AG04450 (cell line): ENCODE data around the gene TMEM131L. TPM values are rescaled to one million over a fixed set of nuclear protein-coding genes. Genes with fewer than 3 reads are reported as not detected.

Source experiments
- CTCF ChIA-PET: fragments of 300-600, 350-600 bp; formaldehyde crosslinking; extraction: SDS; loops from one replicate; lab custom pipeline; 2022; ENCODE audit warnings: antibody characterized with exemption, inconsistent platforms; lab: Charles Lee
- POLR2A ChIA-PET: fragments of 350-600 bp; formaldehyde crosslinking; extraction: SDS; loops from one replicate; lab custom pipeline; 2021; ENCODE audit warnings: antibody characterized with exemption, inconsistent platforms; lab: Yijun Ruan, JAX
- DNase-seq: peaks from one replicate; pipeline ENCODE4 v3.0.0-alpha.2; 2011; ENCODE audit warnings: low read depth, low spot score
- H3K27ac ChIP-seq: one replicate; pipeline ENCODE4 v1.5.1; 2012; ENCODE audit warnings: low read depth, low read length, control low read depth
- H3K27me3 ChIP-seq: one replicate; pipeline ENCODE4 v1.6.0; 2012; ENCODE audit warnings: low read length; ENCODE audit not compliant: control insufficient read depth, insufficient read depth
- H3K4me3 ChIP-seq: 2 replicates; pipeline ENCODE4 v1.5.1; 2011; ENCODE audit warnings: mild to moderate bottlenecking, low read depth, low read length, control low read depth
- H3K9me3 ChIP-seq: 2 replicates; pipeline ENCODE4 v1.5.1; 2012; ENCODE audit warnings: low read length; ENCODE audit not compliant: control insufficient read depth, insufficient read depth
- polyA plus RNA-seq: library from polyadenylated mRNA; depleted of rRNA; stranded (reverse); fragments of >200 nt; gene quantifications from 2 replicates; pipeline ENCODE4 v1.2.3, GENCODE V29; 2011
- TF ChIP-seq, protein P1 (sequence below): IDR thresholded peaks from 2 replicates; pipeline ENCODE4 v1.5.1; 2011; ENCODE audit warnings: low read depth, low read length, control low read depth, inconsistent platforms

Gene TMEM131L
- polyA plus RNA-seq, 1 experiment = 15.5 TPM

GRCh38 chr4:153668647-153669046 lies 202.5 kb downstream of the TMEM131L start:
- H3K27ac ChIP-seq = no peak overlapping the region
- CTCF ChIA-PET = no interaction called here
- H3K27me3 ChIP-seq = no peaks in the 10 kb centered on the region
- TF ChIP-seq, protein P1, sequence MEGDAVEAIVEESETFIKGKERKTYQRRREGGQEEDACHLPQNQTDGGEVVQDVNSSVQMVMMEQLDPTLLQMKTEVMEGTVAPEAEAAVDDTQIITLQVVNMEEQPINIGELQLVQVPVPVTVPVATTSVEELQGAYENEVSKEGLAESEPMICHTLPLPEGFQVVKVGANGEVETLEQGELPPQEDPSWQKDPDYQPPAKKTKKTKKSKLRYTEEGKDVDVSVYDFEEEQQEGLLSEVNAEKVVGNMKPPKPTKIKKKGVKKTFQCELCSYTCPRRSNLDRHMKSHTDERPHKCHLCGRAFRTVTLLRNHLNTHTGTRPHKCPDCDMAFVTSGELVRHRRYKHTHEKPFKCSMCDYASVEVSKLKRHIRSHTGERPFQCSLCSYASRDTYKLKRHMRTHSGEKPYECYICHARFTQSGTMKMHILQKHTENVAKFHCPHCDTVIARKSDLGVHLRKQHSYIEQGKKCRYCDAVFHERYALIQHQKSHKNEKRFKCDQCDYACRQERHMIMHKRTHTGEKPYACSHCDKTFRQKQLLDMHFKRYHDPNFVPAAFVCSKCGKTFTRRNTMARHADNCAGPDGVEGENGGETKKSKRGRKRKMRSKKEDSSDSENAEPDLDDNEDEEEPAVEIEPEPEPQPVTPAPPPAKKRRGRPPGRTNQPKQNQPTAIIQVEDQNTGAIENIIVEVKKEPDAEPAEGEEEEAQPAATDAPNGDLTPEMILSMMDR = no peak
- H3K4me3 ChIP-seq = no peak overlapping the region
- POLR2A ChIA-PET = no interaction called here
- no peak for DNase-seq
- H3K9me3 ChIP-seq = no peaks in the 10 kb centered on the region

GRCh38 chr4:153669838-153670237 lies 203.7 kb downstream of the TMEM131L start:
- ChIA-PET CTCF (interaction anchor here (0.7 kb wide), 1 partner anchor 15 kb away, joined by 5 read pairs; no protein-coding TSS in a partner anchor), POLR2A (interaction anchor here (0.8 kb wide), 1 partner anchor 26 kb away, joined by 3 read pairs; no protein-coding TSS in a partner anchor)
- TF ChIP-seq, protein P1 = no peak
- Histone ChIP-seq H3K27me3 (no peaks in the 10 kb centered on the region), H3K9me3 (no peaks in the 10 kb centered on the region), H3K27ac (no peak overlapping the region), H3K4me3 (no peak overlapping the region)
- no peak for DNase-seq

GRCh38 chr4:153676486-153676885 lies 210.3 kb downstream of the TMEM131L start:
- H3K27ac ChIP-seq = no peak overlapping the region
- ChIA-PET CTCF (no interaction called here), POLR2A (no interaction called here)
- TF ChIP-seq, protein P1 = no peak
- peaks cover 2% of the 10 kb centered on the region for H3K27me3 ChIP-seq
- no peaks in the 10 kb centered on the region for H3K9me3 ChIP-seq
- no peak overlapping the region for H3K4me3 ChIP-seq
- no peak for DNase-seq

- CTCF ChIA-PET = no interaction called here
- no peak overlapping the region for H3K27ac ChIP-seq
Observed at GRCh38 chr4:153676984-153677383, 210.8 kb downstream of the TMEM131L start.

GRCh38 chr4:153679486-153679885 lies 213.3 kb downstream of the TMEM131L start:
- DNase-seq = no peak
- Histone ChIP-seq H3K4me3 (no peak overlapping the region), H3K9me3 (peaks cover 8% of the 10 kb centered on the region; the same call in 1 of the 2 replicates), H3K27ac (no peak overlapping the region), H3K27me3 (peaks cover 25% of the 10 kb centered on the region)
- ChIA-PET POLR2A (no interaction called here), CTCF (no interaction called here)
- TF ChIP-seq, protein P1 = no peak

More at GRCh38 chr4:153676984-153677383, 210.8 kb downstream of the TMEM131L start:
- POLR2A ChIA-PET = no interaction called here
- H3K9me3 ChIP-seq = no peaks in the 10 kb centered on the region
- H3K4me3 ChIP-seq = no peak overlapping the region
- peaks cover 2% of the 10 kb centered on the region for H3K27me3 ChIP-seq
- TF ChIP-seq, protein P1 = no peak
- no peak for DNase-seq
